ENCODE measurements around the gene SGK1. TPM values are rescaled to one million over a fixed set of nuclear protein-coding genes. Genes with fewer than 3 reads are reported as not detected.

The SGK1 gene
- total and polyA plus RNA-seq, 10 of the 15 experiments (the other 5 are each of a cell fraction or from before 2014, with no cell fraction given): 0.62 to 5.1 (median 2.9) TPM

- no peaks in the 10 kb centered on the region for H3K36me3 ChIP-seq (ENCODE audit: control insufficient read depth in 2 of 2, insufficient read depth in 2 of 2, low read length in 1 of 2)
- no peak overlapping the region for H3K9ac ChIP-seq (ENCODE audit: control insufficient read depth, insufficient read depth, low read length)
- in situ Hi-C loops (cut with MboI) (no loop called here), intact Hi-C loops (cut with micrococcal nuclease; ENCODE audit: unreplicated experiment) (no loop called here)
- CTCF ChIA-PET: interaction anchor here (1.0 kb wide), 1 partner anchor 10 kb away, joined by 3 read pairs; no protein-coding TSS in a partner anchor
- H3K79me2 ChIP-seq (ENCODE audit: control insufficient read depth, insufficient read depth, low read length): no peaks in the 10 kb centered on the region
- H3K4me3 ChIP-seq: no peak overlapping the region
- POLR2A ChIA-PET: no interaction called here
- H3K4me1 ChIP-seq (ENCODE audit: control insufficient read depth, insufficient read depth, low read length): no peaks in the 10 kb centered on the region
- no peak overlapping the region for H2AFZ ChIP-seq (ENCODE audit: control insufficient read depth, low read depth, low read length)
- RAD21 ChIA-PET (ENCODE audit: unreplicated experiment): no interaction called here
- no peak overlapping the region for H3K4me2 ChIP-seq (ENCODE audit: control insufficient read depth, insufficient read depth)
- 51% methylated on average over 3 of the region's 3 CpGs for WGBS (ENCODE audit: insufficient coverage, insufficient replicate concordance, low lambda C conversion rate, missing lambda C conversion rate)
- SMC1A ChIA-PET (ENCODE audit: uncharacterized antibody, unreplicated experiment): interaction anchor here (0.9 kb wide), 1 partner anchor 223 kb away, joined by 3 read pairs; no protein-coding TSS in a partner anchor
- H3K27ac ChIP-seq (ENCODE audit: control insufficient read depth, insufficient read depth): no peak overlapping the region
- H3K27me3 ChIP-seq (replicated peaks in 1 of 2; ENCODE audit: control insufficient read depth in 2 of 2, insufficient read depth in 2 of 2, low read length in 1 of 2): no peaks in the 10 kb centered on the region
- H4K20me1 ChIP-seq (ENCODE audit: control insufficient read depth, insufficient read depth): no peaks in the 10 kb centered on the region
- H3K9me3 ChIP-seq (replicated peaks; ENCODE audit: control insufficient read depth, insufficient read depth, low read length): no peaks in the 10 kb centered on the region
- ATAC-seq (no peak), DNase-seq (ENCODE audit: low read depth, low spot score) (no peak), FAIRE-seq (no peak)
- TF ChIP-seq EZH2 (IDR thresholded peaks at IDR 0.05; ENCODE audit: borderline replicate concordance, control insufficient read depth, low read depth, low read length) (no peak), RAD21 (IDR thresholded peaks at IDR 0.05; ENCODE audit: insufficient read depth, low read depth, low read length) (no peak), PAX8 (IDR thresholded peaks at IDR 0.05) (no peak), MEF2A (IDR thresholded peaks at IDR 0.05; ENCODE audit: insufficient read depth, low read depth, low read length) (no peak), ZBED1 (IDR thresholded peaks at IDR 0.05; ENCODE audit: borderline replicate concordance) (no peak), NFXL1 (IDR thresholded peaks at IDR 0.05; ENCODE audit: borderline replicate concordance) (no peak), HCFC1 (IDR thresholded peaks at IDR 0.05; ENCODE audit: low read length) (no peak), REST (IDR thresholded peaks at IDR 0.05; ENCODE audit: low read depth, low read length) (no peak), KDM1A (IDR thresholded peaks at IDR 0.05; ENCODE audit: borderline replicate concordance) (no peak), NFYA (IDR thresholded peaks at IDR 0.05; ENCODE audit: borderline replicate concordance, low read depth, low read length) (no peak), NKRF (conservative IDR thresholded peaks at IDR 0.05) (no peak), TCF12 (IDR thresholded peaks at IDR 0.05; ENCODE audit: low read depth, low read length) (no peak), TCF7 (IDR thresholded peaks at IDR 0.05; ENCODE audit: borderline replicate concordance) (no peak), IRF5 (IDR thresholded peaks at IDR 0.05; ENCODE audit: borderline replicate concordance) (no peak), HDGF (IDR thresholded peaks at IDR 0.05) (no peak), ASH2L (IDR thresholded peaks at IDR 0.05; ENCODE audit: borderline replicate concordance, low read depth) (no peak), CHD2 (IDR thresholded peaks at IDR 0.05; ENCODE audit: borderline replicate concordance, low read depth, low read length) (no peak), RELA (IDR thresholded peaks at IDR 0.05; ENCODE audit: borderline replicate concordance, partially characterized antibody) (no peak)
- no TSS peak for BruUV-seq (replicated peaks)
Observed at GRCh38 chr6:134258849-134259306, 59.0 kb downstream of the SGK1 start.
